ENCODE results near the gene UNC5A.

Gene UNC5A

DNA sequence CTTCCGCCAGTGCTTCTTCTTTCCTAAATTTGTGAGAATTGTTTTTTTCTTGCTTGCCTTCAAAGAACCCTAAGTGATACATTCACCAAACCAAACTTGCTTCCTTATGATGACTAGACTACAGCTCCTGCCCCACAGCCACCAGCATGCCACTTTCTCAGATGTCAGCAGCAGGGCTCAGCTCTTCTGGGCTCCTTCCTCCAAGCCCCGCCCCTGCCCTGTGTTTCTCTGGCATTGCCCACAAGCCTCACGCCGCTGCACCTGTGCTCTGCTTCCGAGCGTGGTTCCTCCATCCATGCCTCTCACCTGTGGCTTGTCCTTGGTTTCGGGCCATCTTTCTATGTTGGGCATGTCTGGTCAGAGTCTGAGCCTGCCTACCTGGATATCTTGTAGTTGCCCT, 10.6 kb downstream of the UNC5A start:
- TF ChIP-seq TAF1 (IDR thresholded peaks at IDR 0.05; ENCODE audit: low read depth) (no peak), ZBTB7A (IDR thresholded peaks at IDR 0.05; ENCODE audit: low read depth) (no peak)
- TF ChIP-seq, protein P1, sequence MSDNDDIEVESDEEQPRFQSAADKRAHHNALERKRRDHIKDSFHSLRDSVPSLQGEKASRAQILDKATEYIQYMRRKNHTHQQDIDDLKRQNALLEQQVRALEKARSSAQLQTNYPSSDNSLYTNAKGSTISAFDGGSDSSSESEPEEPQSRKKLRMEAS (IDR thresholded peaks at IDR 0.05) = no peak

DNA sequence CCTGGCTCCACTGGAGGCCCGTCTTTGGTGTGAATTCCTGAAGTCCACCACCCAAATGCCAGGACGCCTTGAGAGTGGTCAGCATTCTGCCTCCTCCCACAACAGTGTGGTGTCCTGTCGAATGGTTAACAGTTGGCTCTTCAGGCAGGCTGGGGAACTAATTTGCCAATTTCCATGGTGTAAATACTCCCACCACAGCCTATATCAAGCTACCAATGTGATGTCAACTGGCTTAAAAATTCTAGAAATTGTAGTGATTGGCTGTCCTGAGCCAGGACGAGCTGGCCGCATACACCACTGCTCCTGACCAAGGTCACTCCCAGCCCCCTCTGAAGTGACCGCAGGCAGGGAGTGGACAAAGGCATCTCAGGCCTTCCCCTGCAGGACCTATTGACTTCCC, 11.1 kb downstream of the UNC5A start:
- no peak for TF ChIP-seq TAF1 (IDR thresholded peaks at IDR 0.05; ENCODE audit: low read depth)
- TF ChIP-seq, protein P2, sequence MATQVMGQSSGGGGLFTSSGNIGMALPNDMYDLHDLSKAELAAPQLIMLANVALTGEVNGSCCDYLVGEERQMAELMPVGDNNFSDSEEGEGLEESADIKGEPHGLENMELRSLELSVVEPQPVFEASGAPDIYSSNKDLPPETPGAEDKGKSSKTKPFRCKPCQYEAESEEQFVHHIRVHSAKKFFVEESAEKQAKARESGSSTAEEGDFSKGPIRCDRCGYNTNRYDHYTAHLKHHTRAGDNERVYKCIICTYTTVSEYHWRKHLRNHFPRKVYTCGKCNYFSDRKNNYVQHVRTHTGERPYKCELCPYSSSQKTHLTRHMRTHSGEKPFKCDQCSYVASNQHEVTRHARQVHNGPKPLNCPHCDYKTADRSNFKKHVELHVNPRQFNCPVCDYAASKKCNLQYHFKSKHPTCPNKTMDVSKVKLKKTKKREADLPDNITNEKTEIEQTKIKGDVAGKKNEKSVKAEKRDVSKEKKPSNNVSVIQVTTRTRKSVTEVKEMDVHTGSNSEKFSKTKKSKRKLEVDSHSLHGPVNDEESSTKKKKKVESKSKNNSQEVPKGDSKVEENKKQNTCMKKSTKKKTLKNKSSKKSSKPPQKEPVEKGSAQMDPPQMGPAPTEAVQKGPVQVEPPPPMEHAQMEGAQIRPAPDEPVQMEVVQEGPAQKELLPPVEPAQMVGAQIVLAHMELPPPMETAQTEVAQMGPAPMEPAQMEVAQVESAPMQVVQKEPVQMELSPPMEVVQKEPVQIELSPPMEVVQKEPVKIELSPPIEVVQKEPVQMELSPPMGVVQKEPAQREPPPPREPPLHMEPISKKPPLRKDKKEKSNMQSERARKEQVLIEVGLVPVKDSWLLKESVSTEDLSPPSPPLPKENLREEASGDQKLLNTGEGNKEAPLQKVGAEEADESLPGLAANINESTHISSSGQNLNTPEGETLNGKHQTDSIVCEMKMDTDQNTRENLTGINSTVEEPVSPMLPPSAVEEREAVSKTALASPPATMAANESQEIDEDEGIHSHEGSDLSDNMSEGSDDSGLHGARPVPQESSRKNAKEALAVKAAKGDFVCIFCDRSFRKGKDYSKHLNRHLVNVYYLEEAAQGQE (IDR thresholded peaks at IDR 0.05; ENCODE audit: low read depth) = no peak
- TF ChIP-seq CREB1 (IDR thresholded peaks at IDR 0.05; ENCODE audit: low read depth) = no peak
- TF ChIP-seq, protein P3, sequence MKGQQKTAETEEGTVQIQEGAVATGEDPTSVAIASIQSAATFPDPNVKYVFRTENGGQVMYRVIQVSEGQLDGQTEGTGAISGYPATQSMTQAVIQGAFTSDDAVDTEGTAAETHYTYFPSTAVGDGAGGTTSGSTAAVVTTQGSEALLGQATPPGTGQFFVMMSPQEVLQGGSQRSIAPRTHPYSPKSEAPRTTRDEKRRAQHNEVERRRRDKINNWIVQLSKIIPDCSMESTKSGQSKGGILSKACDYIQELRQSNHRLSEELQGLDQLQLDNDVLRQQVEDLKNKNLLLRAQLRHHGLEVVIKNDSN (IDR thresholded peaks at IDR 0.05) = no peak
- no peak for TF ChIP-seq NFIC (IDR thresholded peaks at IDR 0.05)
- TF ChIP-seq TEAD4 (IDR thresholded peaks at IDR 0.05) = no peak
- TF ChIP-seq EP300 (IDR thresholded peaks at IDR 0.05; ENCODE audit: borderline replicate concordance) = no peak
- no peak for TF ChIP-seq ZBTB7A (IDR thresholded peaks at IDR 0.05; ENCODE audit: low read depth)
- no peak for TF ChIP-seq CEBPB (IDR thresholded peaks at IDR 0.05)
- TF ChIP-seq, protein P1 (IDR thresholded peaks at IDR 0.05) = no peak
- TF ChIP-seq RAD21 (IDR thresholded peaks at IDR 0.05; ENCODE audit: low read depth) = no peak
- TF ChIP-seq YY1 (IDR thresholded peaks at IDR 0.05; ENCODE audit: low read depth) = no peak
- no peak for TF ChIP-seq FOXM1 (IDR thresholded peaks at IDR 0.05; ENCODE audit: borderline replicate concordance, low read depth)
- no peak for TF ChIP-seq TCF12 (IDR thresholded peaks at IDR 0.05; ENCODE audit: low read depth)

DNA sequence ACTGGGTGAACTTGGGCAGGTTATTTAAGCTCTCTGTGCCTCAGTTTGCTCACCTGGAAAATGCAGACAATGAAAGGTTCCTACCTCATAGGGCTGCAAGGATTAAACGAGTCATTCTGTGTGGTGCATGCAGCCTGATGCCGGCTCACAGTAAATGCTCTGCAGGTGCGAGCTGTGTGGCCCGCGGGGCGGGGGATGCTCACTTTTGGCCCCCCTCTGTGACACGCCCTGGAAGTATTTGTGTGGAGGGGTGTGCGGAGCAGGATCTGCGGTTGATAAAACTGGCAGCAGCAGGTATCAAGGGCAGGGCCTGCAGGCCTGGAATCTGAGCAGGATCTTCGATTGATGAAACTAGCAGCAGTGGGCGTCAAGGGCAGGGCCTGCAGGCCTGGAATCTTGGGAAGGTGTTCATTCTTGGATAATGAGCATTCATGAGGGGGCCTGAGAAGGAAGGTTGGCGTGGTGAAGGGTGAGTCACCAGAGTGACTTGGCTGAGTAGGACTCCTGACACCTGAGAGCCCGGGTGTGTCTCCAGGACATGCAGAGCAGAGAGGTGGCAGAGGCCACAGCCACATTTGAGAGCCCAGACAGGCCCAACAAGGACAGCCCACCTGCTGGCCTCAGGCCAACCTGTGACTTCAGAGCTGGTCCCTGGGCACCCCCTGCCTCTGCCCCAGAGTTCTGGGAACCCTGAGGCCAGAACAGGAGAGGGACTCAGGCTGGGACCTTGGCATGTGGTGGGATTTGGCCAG, 11.9 kb downstream of the UNC5A start:
- TF ChIP-seq NFIC (IDR thresholded peaks at IDR 0.05) (peak; percentile 63), EP300 (IDR thresholded peaks at IDR 0.05; ENCODE audit: borderline replicate concordance) (no peak), TEAD4 (IDR thresholded peaks at IDR 0.05) (peak; percentile 49), FOXM1 (IDR thresholded peaks at IDR 0.05; ENCODE audit: borderline replicate concordance, low read depth) (no peak)

DNA sequence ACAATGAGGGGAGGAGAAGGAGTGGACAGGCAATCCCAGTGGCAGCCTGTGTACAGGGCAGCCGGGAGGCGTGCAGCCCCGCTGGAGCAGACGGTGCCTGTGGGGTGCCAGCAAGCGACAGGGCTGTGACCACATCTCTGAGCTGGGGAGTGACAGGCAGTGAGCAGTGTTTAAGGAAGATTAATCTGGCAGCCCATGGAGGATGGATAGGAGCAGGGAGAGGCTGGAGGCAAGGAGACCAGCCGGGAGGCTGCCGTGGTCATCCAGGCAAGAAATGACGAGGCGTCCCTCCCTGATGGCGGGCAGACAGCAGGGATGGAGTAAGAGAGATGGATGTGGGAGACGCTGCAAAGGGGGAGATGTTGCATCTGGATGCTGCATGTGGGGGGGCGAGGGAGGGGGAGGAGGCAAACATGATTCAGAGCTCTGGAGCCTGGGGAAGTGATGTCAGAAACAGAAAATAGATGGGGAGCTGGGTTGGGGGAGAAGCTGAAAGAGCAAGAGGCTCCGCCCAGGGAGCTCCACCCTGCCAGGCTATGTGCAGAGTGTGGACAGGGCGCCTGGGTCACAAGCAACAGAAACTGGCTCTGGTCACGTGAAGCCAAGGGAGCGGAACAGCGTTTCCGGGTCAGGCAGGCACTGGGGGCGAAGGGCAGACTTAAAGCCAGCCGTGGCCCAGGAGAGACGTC, 12.6 kb downstream of the UNC5A start:
- no peak for TF ChIP-seq FOXM1 (IDR thresholded peaks at IDR 0.05; ENCODE audit: borderline replicate concordance, low read depth)
- TF ChIP-seq, protein P3 (IDR thresholded peaks at IDR 0.05) = peak; percentile 92
- TF ChIP-seq ZBTB7A (IDR thresholded peaks at IDR 0.05; ENCODE audit: low read depth) = no peak

DNA sequence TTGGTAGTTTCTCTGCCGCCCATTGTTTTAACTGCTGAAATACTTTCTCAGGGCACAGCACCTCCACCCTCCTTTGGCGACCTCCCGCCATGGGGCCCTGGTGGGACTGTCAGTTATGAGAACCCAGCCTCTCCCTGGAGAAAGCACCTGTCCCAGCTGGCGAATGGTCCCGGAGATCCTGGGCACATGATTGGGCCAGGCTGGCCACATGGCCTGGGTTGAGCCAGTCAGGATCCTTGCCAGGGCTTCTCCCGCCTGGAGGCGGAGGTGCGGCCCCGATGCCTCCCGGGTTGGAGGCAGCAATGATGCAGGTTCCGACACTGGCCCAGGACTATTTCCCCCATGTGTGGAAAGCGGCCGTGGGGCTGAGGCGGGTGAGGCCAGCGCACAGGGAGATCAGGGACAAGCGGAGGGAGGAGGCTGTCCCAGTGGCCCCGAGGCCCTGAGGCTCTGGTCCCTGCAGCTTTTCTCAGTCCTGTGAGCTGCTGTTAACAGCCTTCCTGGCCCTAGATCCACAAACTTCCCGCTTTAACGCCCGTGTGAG, 13.6 kb downstream of the UNC5A start:
- TF ChIP-seq, protein P1 (IDR thresholded peaks at IDR 0.05) = no peak
- TF ChIP-seq, protein P3 (IDR thresholded peaks at IDR 0.05) = peak; percentile 53

DNA sequence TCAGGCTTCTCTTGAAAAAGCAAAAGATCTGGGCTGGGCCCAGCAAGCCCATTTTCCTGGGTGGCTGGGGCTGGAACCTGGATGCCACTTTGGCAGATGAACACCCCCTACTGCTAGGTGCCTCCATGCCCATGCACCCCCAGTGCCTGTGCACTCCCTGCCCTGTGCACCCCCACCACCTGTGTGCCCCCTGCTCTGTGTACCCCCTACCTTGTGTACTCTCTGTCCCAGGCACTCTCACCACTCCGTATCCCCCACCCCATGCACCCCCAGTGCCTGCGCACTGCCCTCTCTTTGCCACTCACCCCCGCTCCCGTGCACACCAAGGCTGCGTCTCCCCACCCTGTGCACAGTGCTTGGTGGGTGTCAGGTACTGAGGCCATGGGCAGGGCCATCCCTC, 14.2 kb downstream of the UNC5A start:
- TF ChIP-seq EP300 (IDR thresholded peaks at IDR 0.05; ENCODE audit: borderline replicate concordance) = no peak
- TF ChIP-seq, protein P1 (IDR thresholded peaks at IDR 0.05) = no peak
- no peak for TF ChIP-seq CEBPB (IDR thresholded peaks at IDR 0.05)
- TF ChIP-seq TAF1 (IDR thresholded peaks at IDR 0.05; ENCODE audit: low read depth) = no peak
- no peak for TF ChIP-seq TEAD4 (IDR thresholded peaks at IDR 0.05)
- no peak for TF ChIP-seq EGR1 (IDR thresholded peaks at IDR 0.05)
- TF ChIP-seq RAD21 (IDR thresholded peaks at IDR 0.05; ENCODE audit: low read depth) = no peak
- TF ChIP-seq FOXM1 (IDR thresholded peaks at IDR 0.05; ENCODE audit: borderline replicate concordance, low read depth) = no peak
- no peak for TF ChIP-seq TCF12 (IDR thresholded peaks at IDR 0.05; ENCODE audit: low read depth)
- TF ChIP-seq, protein P3 (IDR thresholded peaks at IDR 0.05) = no peak
- TF ChIP-seq CREB1 (IDR thresholded peaks at IDR 0.05; ENCODE audit: low read depth) = no peak
- no peak for TF ChIP-seq NFIC (IDR thresholded peaks at IDR 0.05)
- no peak for TF ChIP-seq ZBTB7A (IDR thresholded peaks at IDR 0.05; ENCODE audit: low read depth)
- TF ChIP-seq, protein P2 (IDR thresholded peaks at IDR 0.05; ENCODE audit: low read depth) = no peak
- no peak for TF ChIP-seq YY1 (IDR thresholded peaks at IDR 0.05; ENCODE audit: low read depth)

All from Ishikawa (cell line).